Heart left ventricle (tissue), 16 donors: ENCODE measurements around the gene NOTCH2. TPM values are rescaled to one million over a fixed set of nuclear protein-coding genes. Genes with fewer than 3 reads are reported as not detected.

Experiments used
- ATAC-seq, 4 donors: fragments of 200-7000 bp; cut with Tn5 transposase; one replicate each; pipeline ENCODE4 v1.9.1; 2020 to 2022; ENCODE audit warnings: moderate library complexity in 4 of 4, mild to moderate bottlenecking in 3 of 4, moderate number of reproducible peaks in 1 of 4
- DNase-seq, 5 donors: peaks; one replicate each; pipeline ENCODE4 v3.0.0-alpha.2; 2020
- H3K27ac ChIP-seq, 12 donors: fragments of 200-600 bp; sonication (generic) in 4 of 12; one replicate each; pipeline versions ENCODE4 v1.5.0 to v1.8.0; 2016 to 2022; ENCODE audit warnings: mild to moderate bottlenecking in 2 of 12
- H3K27me3 ChIP-seq, 9 donors: fragments of 200-600 bp; sonication (generic) in 2 of 9; one replicate each; pipeline versions ENCODE4 v1.5.1 to v1.8.0; 2016 to 2022; ENCODE audit warnings: mild to moderate bottlenecking in 3 of 9
- H3K36me3 ChIP-seq, 9 donors: fragments of 200-600 bp; sonication (generic) in 2 of 9; one replicate each; pipeline versions ENCODE4 v1.5.0 to v1.8.0; 2018 to 2022; ENCODE audit warnings: mild to moderate bottlenecking in 2 of 9
- H3K4me1 ChIP-seq, 12 donors: fragments of 200-600 bp; sonication (generic) in 4 of 12; one replicate each; pipeline versions ENCODE4 v1.5.0 to v1.8.0; 2016 to 2022; ENCODE audit warnings: mild to moderate bottlenecking in 3 of 12
- H3K4me3 ChIP-seq, 12 donors: fragments of 200-600 bp; sonication (generic) in 4 of 12; one replicate each; pipeline versions ENCODE4 v1.5.0 to v1.8.0; 2017 to 2022; ENCODE audit warnings: mild to moderate bottlenecking in 9 of 12, moderate library complexity in 4 of 12
- H3K9me3 ChIP-seq, 12 donors: fragments of 200-600 bp; sonication (generic) in 4 of 12; one replicate each; pipeline versions ENCODE4 v1.5.0 to v1.8.0; 2016 to 2022; ENCODE audit warnings: mild to moderate bottlenecking in 1 of 12
- CTCF ChIP-seq, 12 donors: fragments of 200-600 bp; sonication (generic) in 4 of 12; IDR thresholded peaks; one replicate each; pipeline versions ENCODE4 v1.5.0 to v1.8.0; 2018 to 2022; ENCODE audit warnings: antibody characterized with exemption in 12 of 12, mild to moderate bottlenecking in 5 of 12
- POLR2A ChIP-seq, 2 donors: fragments of 450-650 bp; IDR thresholded peaks; one replicate each; pipeline ENCODE4 v1.6.1; 2017; ENCODE audit warnings: antibody characterized with exemption in 2 of 2, mild to moderate bottlenecking in 2 of 2, moderate library complexity in 2 of 2
- WGBS, 4 donors: extraction: QIAGEN DNeasy Blood & Tissue Kit in 2 of 4; methylation state at CpG; one replicate each; pipeline versions ENCODE4 v1.1.5 to v1.1.7; 2013 to 2018; 5-methylcytosine and 5-hydroxymethylcytosine counted together
- intact Hi-C, 10 donors: fragments of 100-400 bp; cut with DNase I; formaldehyde crosslinking; loops; one replicate each; pipeline versions ENCODE4 v1.11.1 to v1.14.2; 2022
- polyA plus RNA-seq, 2 donors: library from polyadenylated mRNA; stranded (reverse); fragments of 200-250 nt; gene quantifications; one replicate each; pipeline ENCODE4 v1.2.3, GENCODE V29; 2013
- total RNA-seq, 9 donors: library from RNA; depleted of rRNA in 2 of 9; stranded (reverse); fragments of >200 nt in 2 of 9; fragmentation: NEBNext Ultra II Directional in 3 of 9; extraction: Animal tissue kit (Norgen Biotek cat#: 25700) in 3 of 9; gene quantifications; one replicate each; pipeline versions ENCODE4 v1.1.0 to v1.2.4, GENCODE V29; 2016 to 2023
- donor health status: ischemic (EF 13 %, LVEDD 7.1; RV severe dilation, severe dysfunction).
- donor health status: healthy with polysubstance abuse.
- donor health status: DM: no; HTN: yes; CAD: no.
- donor health status: DM: no; HTN: no; CAD: no.
- donor health status: ischemic (EF 25% LVEDD 6.9; RV normal size, moderate dysfunction).
- donor health status: ischemic (EF 25% LVEDD 5.7; RV mildly dilated, moderate dysfunction).
- donor health status: healthy.
- donor health status: DM: yes; HTN: yes; CAD: no.
- donor health status: ischemic (EF 35%, LVEDD 5.7; RV mildly dilated, moderate dysfunction).
- donor health status: nonischemic (EF 11% LVEDD 7.7; RV severe dilation, severe dysfunction).
- donor health status: DM: yes; HTN: yes; CAD: no.
- donor health status: PGD.
- donor health status: ischemic (EF 29% LVEDD 5.4; RV normal size, mild dysfunction).
- donor health status: nonischemic (EF 23%, LVEDD 6.1; RV moderate dilation, normal function).

The NOTCH2 gene
- total and polyA plus RNA-seq, 11 donors, result 4.6 to 68.7 (median 26.0) TPM

- Histone ChIP-seq H3K27me3 (no peaks in the 10 kb centered on the region), H3K9me3 (no peaks in the 10 kb centered on the region), H3K4me1 (peaks cover 0 to 19% (median under 1%) of the 10 kb centered on the region in 12 donors), H3K36me3 (peaks cover 0 to 98% (median 71%) of the 10 kb centered on the region in 9 donors), H3K27ac (no peak overlapping the region), H3K4me3 (no peak overlapping the region)
- DNase-seq (no peak), ATAC-seq (no peak)
- intact Hi-C loops, result loop anchor here in 1 of 10 donors (5.0 kb wide), 1 partner anchor 190 kb away; no protein-coding TSS in a partner anchor
- no peak for TF ChIP-seq POLR2A (IDR thresholded peaks at IDR 0.05)
- no peak for TF ChIP-seq CTCF (IDR thresholded peaks at IDR 0.05)
- WGBS, 4 donors, result 89 to 95% (median 92%) methylated on average over 5 of the region's 5 CpGs
These were observed 117.0 kb downstream of the NOTCH2 start for GRCh38 chr1:119952496-119952895.

- intact Hi-C loops, result loop anchor here in 5 of 10 donors (5.0 to 10.0 kb wide), 3 partner anchors 74 to 196 kb away; no protein-coding TSS in a partner anchor
- H3K36me3 ChIP-seq, result peaks cover 0 to 66% (median 54%) of the 10 kb centered on the region in 9 donors
These were observed 120.9 kb downstream of the NOTCH2 start for GRCh38 chr1:119948342-119949214.

GRCh38 chr1:119947468-119947867, 122.0 kb downstream of the NOTCH2 start:
- Histone ChIP-seq H3K4me1 (peaks cover 0 to 13% (median 4%) of the 10 kb centered on the region in 12 donors), H3K9me3 (no peaks in the 10 kb centered on the region), H3K27me3 (no peaks in the 10 kb centered on the region), H3K4me3 (no peak overlapping the region), H3K36me3 (peaks cover 0 to 56% (median 43%) of the 10 kb centered on the region in 9 donors), H3K27ac (no peak overlapping the region)
- DNase-seq, result no peak
- intact Hi-C loops, result loop anchor here in 5 of 10 donors (5.0 to 10.0 kb wide), 3 partner anchors 73 to 197 kb away; no protein-coding TSS in a partner anchor
- ATAC-seq, result no peak
- no peak for TF ChIP-seq CTCF (IDR thresholded peaks at IDR 0.05)
- no peak for TF ChIP-seq POLR2A (IDR thresholded peaks at IDR 0.05)
- WGBS, 4 donors, result 71 to 85% (median 75%) methylated on average over 3 of the region's 3 CpGs

More at GRCh38 chr1:119948342-119949214, 120.9 kb downstream of the NOTCH2 start:
- Histone ChIP-seq H3K4me1 (peaks cover 0 to 13% (median 2%) of the 10 kb centered on the region in 12 donors), H3K27ac (no peak overlapping the region), H3K9me3 (no peaks in the 10 kb centered on the region), H3K4me3 (no peak overlapping the region), H3K27me3 (no peaks in the 10 kb centered on the region)
- peak; percentile 76 to 89 (median 85) for ATAC-seq
- WGBS, 4 donors, result 36 to 47% (median 46%) methylated on average over 5 to 6 of the region's 6 CpGs
- peak; percentile 65 to 86 (median 77) for TF ChIP-seq CTCF (IDR thresholded peaks at IDR 0.05)
- no peak for TF ChIP-seq POLR2A (IDR thresholded peaks at IDR 0.05)
- DNase-seq, result peak; percentile 71 to 86 (median 74)

GRCh38 chr1:119946724-119947123, 122.7 kb downstream of the NOTCH2 start:
- Histone ChIP-seq H3K9me3 (no peaks in the 10 kb centered on the region), H3K4me3 (no peak overlapping the region), H3K4me1 (peaks cover 0 to 13% (median 4%) of the 10 kb centered on the region in 12 donors), H3K27me3 (no peaks in the 10 kb centered on the region), H3K27ac (peak overlapping the region in 1 of 12 donors; percentile 8), H3K36me3 (peaks cover 0 to 56% (median 35%) of the 10 kb centered on the region in 9 donors)
- TF ChIP-seq CTCF (IDR thresholded peaks at IDR 0.05), result no peak
- TF ChIP-seq POLR2A (IDR thresholded peaks at IDR 0.05), result no peak
- intact Hi-C loops, result loop anchor here in 5 of 10 donors (5.0 to 10.0 kb wide), 3 partner anchors 72 to 198 kb away; no protein-coding TSS in a partner anchor
- DNase-seq, result no peak
- no peak for ATAC-seq
- WGBS, 4 donors, result 33 to 44% (median 37%) methylated on average over 1 of the region's 1 CpG
